Smooth muscle cell (in vitro differentiated cells): ENCODE measurements around the gene HOXB8. TPM values are rescaled to one million over a fixed set of nuclear protein-coding genes. Genes with fewer than 3 reads are reported as not detected.

Experiments
- DNase-seq: peaks from one replicate; lab custom pipeline; 2025; ENCODE audit not compliant: unreplicated experiment; lab: John Stamatoyannopoulos, UW
- H2AFZ ChIP-seq: fragments of 200-600 bp; sonication (generic); 2 replicates; pipeline ENCODE4 v1.6.0; 2016; ENCODE audit warnings: antibody characterized with exemption, low read depth, mild to moderate bottlenecking
- H3F3A ChIP-seq: fragments of 200-600 bp; sonication (generic); 2 replicates; pipeline ENCODE4 v1.6.0; 2017; ENCODE audit warnings: antibody characterized with exemption, low read depth
- H3K27ac ChIP-seq: fragments of 200-600 bp; sonication (generic); 2 replicates; pipeline ENCODE4 v1.5.1; 2016; ENCODE audit warnings: low read depth, mild to moderate bottlenecking
- H3K27me3 ChIP-seq: fragments of 200-600 bp; sonication (generic); 2 replicates; pipeline ENCODE4 v1.6.1; 2016; ENCODE audit warnings: low read depth, mild to moderate bottlenecking
- H3K36me3 ChIP-seq: fragments of 200-600 bp; sonication (generic); 2 replicates; pipeline ENCODE4 v1.5.1; 2016; ENCODE audit warnings: low read depth
- H3K4me1 ChIP-seq: fragments of 200-600 bp; sonication (generic); 2 replicates; pipeline ENCODE4 v1.5.1; 2016; ENCODE audit warnings: low read depth
- H3K4me2 ChIP-seq: fragments of 200-600 bp; sonication (generic); 2 replicates; pipeline ENCODE4 v1.6.0; 2016; ENCODE audit warnings: mild to moderate bottlenecking
- H3K4me3 ChIP-seq: fragments of 200-600 bp; sonication (generic); 2 replicates; pipeline ENCODE4 v1.5.1; 2016; ENCODE audit warnings: mild to moderate bottlenecking
- H3K79me2 ChIP-seq: fragments of 200-600 bp; sonication (generic); 2 replicates; pipeline ENCODE4 v1.6.0; 2016; ENCODE audit warnings: low read depth, mild to moderate bottlenecking
- H3K9ac ChIP-seq: fragments of 200-600 bp; sonication (generic); 2 replicates; pipeline ENCODE4 v1.6.0; 2016; ENCODE audit warnings: low read depth
- H3K9me3 ChIP-seq: fragments of 200-600 bp; sonication (generic); replicated peaks from 2 replicates; pipeline ENCODE4 v1.5.1; 2016; ENCODE audit warnings: low read depth
- H4K20me1 ChIP-seq: fragments of 200-600 bp; sonication (generic); 2 replicates; pipeline ENCODE4 v1.6.0; 2016; ENCODE audit warnings: low read depth
- CTCF ChIP-seq: fragments of 200-600 bp; sonication (generic); IDR thresholded peaks from 2 replicates; pipeline ENCODE4 v1.5.1; 2017; ENCODE audit warnings: borderline replicate concordance, mild to moderate bottlenecking, antibody characterized with exemption; ENCODE audit not compliant: insufficient read depth, poor library complexity, severe bottlenecking
- WGBS: methylation state at CpG from one replicate; pipeline ENCODE4 v1.1.7; 2016; ENCODE audit warnings: low lambda C conversion rate; 5-methylcytosine and 5-hydroxymethylcytosine counted together
- polyA plus RNA-seq: library from polyadenylated mRNA; unstranded; fragments of >200 nt; fragmentation: Nextera tagmentation; extraction: Ambion mirVana; gene quantifications from 2 replicates; pipeline ENCODE4 v1.2.1, GENCODE V29; 2016
- total RNA-seq: library from RNA; depleted of rRNA; stranded (reverse); fragments of >200 nt; gene quantifications from 2 replicates; pipeline ENCODE4 v1.2.3, GENCODE V29; 2014

Gene HOXB8
- total and polyA plus RNA-seq, 2 experiments from 2014 or later: 0.94 to 2.0 TPM

GRCh38 chr17:48611681-48612455, 3.2 kb downstream of the HOXB8 start:
- peak overlapping the region; percentile 69 for H3K4me3 ChIP-seq
- peaks cover 13% of the 10 kb centered on the region for H3F3A ChIP-seq
- peaks cover 69% of the 10 kb centered on the region for H3K79me2 ChIP-seq
- TF ChIP-seq CTCF: no peak
- H3K27me3 ChIP-seq: peaks cover 30% of the 10 kb centered on the region
- H3K4me1 ChIP-seq: peaks cover 7% of the 10 kb centered on the region
- no peaks in the 10 kb centered on the region for H3K9me3 ChIP-seq
- H3K27ac ChIP-seq: peak overlapping the region; percentile 79
- WGBS: 2% methylated on average over 36 of the region's 36 CpGs
- H4K20me1 ChIP-seq: peaks cover 11% of the 10 kb centered on the region
- peak overlapping the region; percentile 45 for H3K9ac ChIP-seq
- no peak overlapping the region for H2AFZ ChIP-seq
- H3K4me2 ChIP-seq: peak overlapping the region; percentile 98
- H3K36me3 ChIP-seq: no peaks in the 10 kb centered on the region
- no peak for DNase-seq

GRCh38 chr17:48611213-48611612, 3.9 kb downstream of the HOXB8 start:
- H3K4me2 ChIP-seq: peak overlapping the region; percentile 98
- peaks cover 4% of the 10 kb centered on the region for H4K20me1 ChIP-seq
- H3K79me2 ChIP-seq: peaks cover 71% of the 10 kb centered on the region
- 2% methylated on average over 22 of the region's 22 CpGs for WGBS
- H2AFZ ChIP-seq: peak overlapping the region; percentile 80
- H3K9ac ChIP-seq: peak overlapping the region; percentile 74
- no peaks in the 10 kb centered on the region for H3K9me3 ChIP-seq
- peaks cover 24% of the 10 kb centered on the region for H3K27me3 ChIP-seq
- peak overlapping the region; percentile 79 for H3K27ac ChIP-seq
- no peaks in the 10 kb centered on the region for H3K36me3 ChIP-seq
- TF ChIP-seq CTCF: no peak
- H3F3A ChIP-seq: peaks cover 13% of the 10 kb centered on the region
- H3K4me1 ChIP-seq: peaks cover 7% of the 10 kb centered on the region
- peak overlapping the region; percentile 69 for H3K4me3 ChIP-seq
- no peak for DNase-seq

GRCh38 chr17:48610282-48611211, 4.5 kb downstream of the HOXB8 start, which contains the start of gene HOXB7:
Gene HOXB7 (minus strand): TSS chr17:48611017. CDS start chr17:48610918, 99 bp downstream.
- DNase-seq: peak; percentile 45
- H3K36me3 ChIP-seq: no peaks in the 10 kb centered on the region
- H3K4me2 ChIP-seq: peak within 1 kb of the TSS; percentile 98
- H3K27me3 ChIP-seq: peaks cover 17% of the 10 kb centered on the region
- no peaks in the 10 kb centered on the region for H4K20me1 ChIP-seq
- WGBS: under 1% methylated on average over 72 of the region's 79 CpGs
- peak within 1 kb of the TSS; percentile 79 for H3K27ac ChIP-seq
- no peak for TF ChIP-seq CTCF
- peaks cover 7% of the 10 kb centered on the region for H3K4me1 ChIP-seq
- no peaks in the 10 kb centered on the region for H3K9me3 ChIP-seq
- H3K79me2 ChIP-seq: peaks cover 70% of the 10 kb centered on the region
- peaks cover 7% of the 10 kb centered on the region for H3F3A ChIP-seq
- peak within 1 kb of the TSS; percentile 80 for H2AFZ ChIP-seq
- peak within 1 kb of the TSS; percentile 74 for H3K9ac ChIP-seq
- H3K4me3 ChIP-seq: peak within 1 kb of the TSS; percentile 69
